Hepatocyte (in vitro differentiated cells): ENCODE results near the gene SAP130. TPM values are rescaled to one million over a fixed set of nuclear protein-coding genes. Genes with fewer than 3 reads are reported as not detected.

Experiments used
- DNase-seq: peaks from one replicate; pipeline ENCODE4 v3.0.0-alpha.2; 2016; ENCODE audit warnings: low spot score
- H2AFZ ChIP-seq: fragments of 200-600 bp; sonication (generic); 2 replicates; pipeline ENCODE4 v1.6.0; 2016; ENCODE audit warnings: antibody characterized with exemption, mild to moderate bottlenecking
- H3K27ac ChIP-seq: fragments of 200-600 bp; sonication (generic); 2 replicates; pipeline ENCODE4 v1.5.1; 2016; ENCODE audit warnings: mild to moderate bottlenecking
- H3K27me3 ChIP-seq: fragments of 200-600 bp; sonication (generic); 2 replicates; pipeline ENCODE4 v1.6.1; 2016
- H3K36me3 ChIP-seq: fragments of 200-600 bp; sonication (generic); replicated peaks from 2 replicates; pipeline ENCODE4 v1.5.1; 2016; ENCODE audit warnings: low read depth; ENCODE audit not compliant: insufficient read depth
- H3K4me1 ChIP-seq: fragments of 200-600 bp; sonication (generic); 2 replicates; pipeline ENCODE4 v1.5.1; 2016; ENCODE audit warnings: mild to moderate bottlenecking, moderate library complexity; ENCODE audit not compliant: insufficient read depth
- H3K4me2 ChIP-seq: fragments of 200-600 bp; sonication (generic); 2 replicates; pipeline ENCODE4 v1.6.0; 2016
- H3K4me3 ChIP-seq: fragments of 200-600 bp; sonication (generic); 2 replicates; pipeline ENCODE4 v1.5.1; 2016; ENCODE audit warnings: mild to moderate bottlenecking
- H3K79me2 ChIP-seq: fragments of 200-600 bp; sonication (generic); 2 replicates; pipeline ENCODE4 v1.6.0; 2017; ENCODE audit warnings: mild to moderate bottlenecking
- H3K9me2 ChIP-seq: fragments of 200-600 bp; sonication (generic); replicated peaks from 2 replicates; pipeline ENCODE4 v1.6.0; 2017; ENCODE audit warnings: mild to moderate bottlenecking; ENCODE audit not compliant: insufficient read depth
- H3K9me3 ChIP-seq: fragments of 200-600 bp; sonication (generic); 2 replicates; pipeline ENCODE4 v1.5.1; 2016; ENCODE audit warnings: low read depth, mild to moderate bottlenecking
- H4K20me1 ChIP-seq: fragments of 200-600 bp; sonication (generic); 2 replicates; pipeline ENCODE4 v1.6.0; 2016; ENCODE audit warnings: mild to moderate bottlenecking; ENCODE audit not compliant: insufficient read depth, poor library complexity, severe bottlenecking
- EZH2 ChIP-seq: fragments of 200-600 bp; sonication (generic); IDR thresholded peaks from 2 replicates; pipeline ENCODE4 v1.6.1; 2016; ENCODE audit warnings: antibody characterized with exemption, mild to moderate bottlenecking, borderline replicate concordance
- EZH2phosphoT487 ChIP-seq: fragments of 200-600 bp; sonication (generic); IDR thresholded peaks from one replicate; pipeline ENCODE4 v1.6.1; 2018; ENCODE audit warnings: antibody characterized with exemption, mild to moderate bottlenecking, low read depth, moderate library complexity; ENCODE audit not compliant: unreplicated experiment, severe bottlenecking
- WGBS: methylation state at CpG from one replicate; pipeline ENCODE4 v1.1.6; 2016; ENCODE audit warnings: low lambda C conversion rate; ENCODE audit errors: missing lambda C conversion rate; 5-methylcytosine and 5-hydroxymethylcytosine counted together
- polyA plus RNA-seq: library from polyadenylated mRNA; unstranded; fragments of >200 nt; fragmentation: Nextera tagmentation; extraction: Ambion mirVana; gene quantifications from 2 replicates; pipeline ENCODE4 v1.2.1, GENCODE V29; 2016
- total RNA-seq: library from RNA; depleted of rRNA; stranded (reverse); fragments of >200 nt; gene quantifications from 2 replicates; pipeline ENCODE4 v1.2.3, GENCODE V29; 2014
- TF ChIP-seq, protein P1 (sequence below): fragments of 200-600 bp; sonication (generic); IDR thresholded peaks from 2 replicates; pipeline ENCODE4 v1.5.1; 2016; ENCODE audit warnings: antibody characterized with exemption, mild to moderate bottlenecking; ENCODE audit not compliant: poor library complexity

Gene SAP130
- total and polyA plus RNA-seq, 2 experiments from 2014 or later: 12.6 to 12.7 TPM

DNA sequence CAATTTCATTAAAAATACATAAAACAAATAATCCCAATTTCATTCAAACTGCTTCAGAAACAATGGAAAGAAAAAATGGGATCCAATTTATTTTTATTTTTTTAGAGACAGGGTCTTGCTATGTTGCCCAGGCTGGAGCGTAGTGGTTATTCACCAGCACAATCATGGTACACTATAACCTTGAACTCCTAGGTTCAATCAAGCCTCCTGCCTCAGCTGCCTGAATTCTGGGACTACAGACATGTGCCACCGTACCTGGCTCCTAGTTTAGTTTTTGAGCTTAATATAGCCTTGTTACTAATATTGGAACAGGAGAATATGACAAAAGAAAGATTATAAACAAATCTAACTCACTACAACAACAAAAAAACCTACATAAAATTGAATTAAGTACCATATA is 34.2 kb downstream of the SAP130 start:
- no peak overlapping the region for H3K4me3 ChIP-seq
- TF ChIP-seq EZH2phosphoT487 (no peak), EZH2 (no peak)
- TF ChIP-seq, protein P1, sequence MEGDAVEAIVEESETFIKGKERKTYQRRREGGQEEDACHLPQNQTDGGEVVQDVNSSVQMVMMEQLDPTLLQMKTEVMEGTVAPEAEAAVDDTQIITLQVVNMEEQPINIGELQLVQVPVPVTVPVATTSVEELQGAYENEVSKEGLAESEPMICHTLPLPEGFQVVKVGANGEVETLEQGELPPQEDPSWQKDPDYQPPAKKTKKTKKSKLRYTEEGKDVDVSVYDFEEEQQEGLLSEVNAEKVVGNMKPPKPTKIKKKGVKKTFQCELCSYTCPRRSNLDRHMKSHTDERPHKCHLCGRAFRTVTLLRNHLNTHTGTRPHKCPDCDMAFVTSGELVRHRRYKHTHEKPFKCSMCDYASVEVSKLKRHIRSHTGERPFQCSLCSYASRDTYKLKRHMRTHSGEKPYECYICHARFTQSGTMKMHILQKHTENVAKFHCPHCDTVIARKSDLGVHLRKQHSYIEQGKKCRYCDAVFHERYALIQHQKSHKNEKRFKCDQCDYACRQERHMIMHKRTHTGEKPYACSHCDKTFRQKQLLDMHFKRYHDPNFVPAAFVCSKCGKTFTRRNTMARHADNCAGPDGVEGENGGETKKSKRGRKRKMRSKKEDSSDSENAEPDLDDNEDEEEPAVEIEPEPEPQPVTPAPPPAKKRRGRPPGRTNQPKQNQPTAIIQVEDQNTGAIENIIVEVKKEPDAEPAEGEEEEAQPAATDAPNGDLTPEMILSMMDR: no peak
- no peak overlapping the region for H3K27ac ChIP-seq
- 89% methylated on average over 2 of the region's 2 CpGs for WGBS
- H3K4me2 ChIP-seq: no peak overlapping the region
- H3K4me1 ChIP-seq: no peaks in the 10 kb centered on the region
- no peak for DNase-seq
- H3K9me2 ChIP-seq: no peaks in the 10 kb centered on the region
- no peak overlapping the region for H2AFZ ChIP-seq
- no peaks in the 10 kb centered on the region for H4K20me1 ChIP-seq
- H3K79me2 ChIP-seq: no peaks in the 10 kb centered on the region
- no peaks in the 10 kb centered on the region for H3K27me3 ChIP-seq
- no peaks in the 10 kb centered on the region for H3K9me3 ChIP-seq
- peaks cover 2% of the 10 kb centered on the region for H3K36me3 ChIP-seq

DNA sequence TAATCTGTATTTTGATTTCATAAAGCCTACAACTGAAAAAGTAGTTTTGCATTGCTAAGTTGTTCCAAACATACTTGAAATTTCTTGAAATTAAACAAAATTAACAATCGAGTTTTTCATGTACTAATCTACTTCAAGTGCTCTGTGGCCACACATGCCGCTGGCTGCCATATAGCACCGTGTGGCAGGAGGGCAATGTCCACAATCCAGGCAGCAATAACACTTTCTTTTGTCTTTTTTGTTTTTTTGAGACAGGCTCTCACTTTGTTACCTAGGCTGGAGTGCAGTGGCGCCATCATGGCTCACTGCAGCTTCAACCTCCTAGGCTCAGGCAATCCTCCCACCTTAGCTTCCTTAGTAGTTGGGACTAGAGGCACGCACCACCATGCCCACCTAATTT is 36.1 kb downstream of the SAP130 start:
- Histone ChIP-seq H3K4me2 (no peak overlapping the region), H3K27ac (no peak overlapping the region), H3K36me3 (peaks cover 7% of the 10 kb centered on the region), H3K9me2 (no peaks in the 10 kb centered on the region), H3K27me3 (no peaks in the 10 kb centered on the region), H3K9me3 (no peaks in the 10 kb centered on the region), H3K79me2 (no peaks in the 10 kb centered on the region), H3K4me3 (no peak overlapping the region), H2AFZ (no peak overlapping the region), H3K4me1 (no peaks in the 10 kb centered on the region), H4K20me1 (no peaks in the 10 kb centered on the region)
- 94% methylated on average over 5 of the region's 5 CpGs for WGBS
- DNase-seq: no peak
- TF ChIP-seq EZH2phosphoT487 (no peak), EZH2 (no peak)
- TF ChIP-seq, protein P1: no peak

DNA sequence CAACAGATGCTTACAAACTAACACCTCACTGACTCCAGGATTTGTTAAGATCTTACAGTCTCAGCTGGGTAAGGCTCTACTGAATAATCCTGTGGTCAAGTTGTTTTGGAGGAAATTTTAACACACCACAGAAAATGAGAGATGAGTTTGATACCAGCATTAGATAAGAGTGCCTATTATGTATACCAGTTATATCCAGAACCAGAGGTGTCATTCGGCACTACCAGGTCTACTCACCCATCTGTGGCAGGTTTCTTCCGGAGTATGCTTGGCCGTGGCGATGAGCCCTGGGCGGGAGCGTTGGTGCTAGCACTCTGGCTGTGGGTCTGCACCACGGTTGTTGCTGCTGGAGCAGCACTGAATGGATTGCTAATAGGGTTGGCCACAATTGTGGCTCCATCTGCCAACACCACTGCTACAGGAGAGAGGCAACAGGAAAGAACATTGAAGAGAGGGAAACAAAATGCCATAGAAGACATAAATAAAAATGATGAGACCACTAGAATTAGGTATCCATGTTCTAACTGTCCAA is 41.2 kb downstream of the SAP130 start:
- 98% methylated on average over 7 of the region's 7 CpGs for WGBS
- no peaks in the 10 kb centered on the region for H3K9me3 ChIP-seq
- H3K4me2 ChIP-seq: no peak overlapping the region
- no peaks in the 10 kb centered on the region for H3K4me1 ChIP-seq
- no peak overlapping the region for H2AFZ ChIP-seq
- TF ChIP-seq, protein P1: no peak
- TF ChIP-seq EZH2 (no peak), EZH2phosphoT487 (no peak)
- no peak overlapping the region for H3K27ac ChIP-seq
- no peaks in the 10 kb centered on the region for H3K9me2 ChIP-seq
- no peaks in the 10 kb centered on the region for H3K27me3 ChIP-seq
- DNase-seq: no peak
- peaks cover 5% of the 10 kb centered on the region for H3K36me3 ChIP-seq
- no peaks in the 10 kb centered on the region for H4K20me1 ChIP-seq
- no peak overlapping the region for H3K4me3 ChIP-seq
- no peaks in the 10 kb centered on the region for H3K79me2 ChIP-seq

DNA sequence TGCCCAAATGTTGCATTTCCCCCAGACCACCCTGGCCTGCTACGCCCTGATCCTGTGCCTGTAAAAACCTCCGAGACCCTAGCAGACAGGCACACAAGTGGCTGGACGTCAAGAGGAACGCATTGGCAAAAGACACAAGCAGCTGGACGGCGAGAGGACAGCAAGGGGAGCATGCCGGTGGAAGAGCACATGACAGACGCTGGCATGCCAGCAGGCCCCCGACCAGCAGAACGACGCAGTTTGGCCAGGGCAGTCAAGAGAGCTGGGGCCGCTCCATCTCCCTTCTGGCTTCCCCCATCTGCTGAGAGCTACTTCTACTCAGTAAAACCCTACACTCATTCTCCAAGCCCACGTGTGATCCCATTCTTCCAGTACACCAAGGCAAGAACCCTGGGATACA is 42.1 kb downstream of the SAP130 start:
- no peaks in the 10 kb centered on the region for H3K79me2 ChIP-seq
- H3K36me3 ChIP-seq: peaks cover 5% of the 10 kb centered on the region
- no peak overlapping the region for H2AFZ ChIP-seq
- no peaks in the 10 kb centered on the region for H3K4me1 ChIP-seq
- no peak overlapping the region for H3K4me2 ChIP-seq
- H4K20me1 ChIP-seq: no peaks in the 10 kb centered on the region
- TF ChIP-seq EZH2 (no peak), EZH2phosphoT487 (no peak)
- TF ChIP-seq, protein P1: no peak
- H3K27ac ChIP-seq: no peak overlapping the region
- no peaks in the 10 kb centered on the region for H3K9me3 ChIP-seq
- no peaks in the 10 kb centered on the region for H3K9me2 ChIP-seq
- H3K27me3 ChIP-seq: no peaks in the 10 kb centered on the region
- WGBS: 97% methylated on average over 13 of the region's 13 CpGs
- no peak overlapping the region for H3K4me3 ChIP-seq
- no peak for DNase-seq
